Upper lobe of left lung (tissue), 6 donors: ENCODE data around the gene UBE2C. TPM values are rescaled to one million over a fixed set of nuclear protein-coding genes. Genes with fewer than 3 reads are reported as not detected.
A peak's percentile ranks its signal among the peaks of the same experiment; 100 is the strongest.

Experiments
- ATAC-seq, 2 donors: fragments of 200-7000 bp; cut with Tn5 transposase; one replicate each; pipeline ENCODE4 v1.9.1; 2022; ENCODE audit warnings: mild to moderate bottlenecking in 2 of 2, moderate library complexity in 2 of 2; ENCODE audit not compliant: low FRiP score in 2 of 2
- DNase-seq, 2 donors: peaks; one replicate each; pipeline ENCODE4 v3.0.0-alpha.2; 2019 to 2020
- H3K27ac ChIP-seq, 4 donors: fragments of 200-600 bp; sonication (generic); one replicate each; pipeline ENCODE4 v1.5.1; 2016 to 2019
- H3K27me3 ChIP-seq, 4 donors: fragments of 200-600 bp; sonication (generic); one replicate each; pipeline ENCODE4 v1.5.1; 2017 to 2019
- H3K36me3 ChIP-seq, 4 donors: fragments of 200-600 bp; sonication (generic); one replicate each; pipeline ENCODE4 v1.5.1; 2016 to 2019
- H3K4me1 ChIP-seq, 4 donors: fragments of 200-600 bp; sonication (generic); one replicate each; pipeline ENCODE4 v1.5.1; 2018 to 2019
- H3K4me3 ChIP-seq, 4 donors: fragments of 200-600 bp; sonication (generic); one replicate each; pipeline ENCODE4 v1.5.1; 2017 to 2019; ENCODE audit warnings: mild to moderate bottlenecking in 2 of 4, moderate library complexity in 1 of 4
- H3K9me3 ChIP-seq, 4 donors: fragments of 200-600 bp; sonication (generic); one replicate each; pipeline ENCODE4 v1.5.1; 2018 to 2019
- CTCF ChIP-seq, 6 experiments: fragments of 450-650 bp in 4 of 6; fragments of 200-600 bp in 2 of 6; sonication (generic) in 2 of 6; IDR thresholded peaks; one replicate each; pipeline ENCODE4 v1.5.1; 2016 to 2019; ENCODE audit warnings: antibody characterized with exemption in 6 of 6
- EP300 ChIP-seq, 4 donors: sonication (generic); formaldehyde crosslinking; IDR thresholded peaks; one replicate each; pipeline ENCODE4 v1.5.1; 2017; ENCODE audit warnings: antibody characterized with exemption in 4 of 4, control low read depth in 2 of 4
- POLR2A ChIP-seq, 4 donors: fragments of 450-650 bp; IDR thresholded peaks; one replicate each; pipeline ENCODE4 v1.5.1; 2016 to 2017; ENCODE audit warnings: antibody characterized with exemption in 4 of 4, mild to moderate bottlenecking in 2 of 4
- POLR2AphosphoS5 ChIP-seq, 2 donors: sonication (generic); formaldehyde crosslinking; IDR thresholded peaks; one replicate each; pipeline ENCODE4 v1.5.1; 2017; ENCODE audit warnings: antibody characterized with exemption in 2 of 2
- WGBS, 2 donors: methylation state at CpG; one replicate each; pipeline ENCODE4 v1.1.5; 2017 to 2018; 5-methylcytosine and 5-hydroxymethylcytosine counted together
- total RNA-seq, 6 donors: library from RNA; depleted of rRNA in 4 of 6; stranded (reverse); fragments of >200 nt in 4 of 6; gene quantifications; one replicate each; pipeline versions ENCODE4 v1.1.0 to v1.2.1, GENCODE V29; 2016 to 2021
- donor health status: DM: no; HTN: no; CAD: no; lungs with moderate emphysema.
- donor health status: DM: no; HTN: yes; CAD: no; lungs with severe emphysema.

The UBE2C gene
- total RNA-seq, 6 donors from 2014 or later: 1.1 to 12.5 (median 3.5) TPM; not detected in 2

- Histone ChIP-seq H3K36me3 (peaks cover 22 to 31% (median 30%) of the 10 kb centered on the region in 4 donors), H3K27ac (no peak overlapping the region), H3K27me3 (no peaks in the 10 kb centered on the region), H3K9me3 (no peaks in the 10 kb centered on the region), H3K4me3 (peak overlapping the region in 2 of 4 donors; percentile 66 to 67), H3K4me1 (peaks cover 13 to 21% (median 17%) of the 10 kb centered on the region in 4 donors)
- ATAC-seq (no peak), DNase-seq (no peak)
- WGBS, 2 donors: 64 to 66% methylated on average over 7 of the region's 7 CpGs
- no peak for TF ChIP-seq EP300 (IDR thresholded peaks at IDR 0.05)
- no peak for TF ChIP-seq POLR2AphosphoS5 (IDR thresholded peaks at IDR 0.05)
- no peak for TF ChIP-seq POLR2A (IDR thresholded peaks at IDR 0.05)
- no peak for TF ChIP-seq CTCF (IDR thresholded peaks at IDR 0.05)
Observed at GRCh38 chr20:45813489-45813888, 1.0 kb downstream of the UBE2C start.

GRCh38 chr20:45814314-45814713 is 1.9 kb downstream of the UBE2C start:
- Histone ChIP-seq H3K27me3 (no peaks in the 10 kb centered on the region), H3K9me3 (no peaks in the 10 kb centered on the region), H3K4me1 (peaks cover 13 to 21% (median 17%) of the 10 kb centered on the region in 4 donors), H3K4me3 (no peak overlapping the region), H3K36me3 (peaks cover 17 to 23% (median 21%) of the 10 kb centered on the region in 4 donors), H3K27ac (no peak overlapping the region)
- DNase-seq (no peak), ATAC-seq (no peak)
- 83 to 89% methylated on average over 3 of the region's 3 CpGs for WGBS, 2 donors
- TF ChIP-seq EP300 (IDR thresholded peaks at IDR 0.05) (no peak), POLR2A (IDR thresholded peaks at IDR 0.05) (no peak), POLR2AphosphoS5 (IDR thresholded peaks at IDR 0.05) (no peak), CTCF (IDR thresholded peaks at IDR 0.05) (no peak)

- peaks cover 10 to 17% (median 15%) of the 10 kb centered on the region in 4 donors for H3K4me1 ChIP-seq
- H3K36me3 ChIP-seq: no peaks in the 10 kb centered on the region
- no peak overlapping the region for H3K4me3 ChIP-seq
- WGBS, 2 donors: 91 to 97% methylated on average over 3 of the region's 3 CpGs
- TF ChIP-seq POLR2A (IDR thresholded peaks at IDR 0.05): no peak
- TF ChIP-seq CTCF (IDR thresholded peaks at IDR 0.05): no peak
- TF ChIP-seq POLR2AphosphoS5 (IDR thresholded peaks at IDR 0.05): no peak
- TF ChIP-seq EP300 (IDR thresholded peaks at IDR 0.05): no peak
- DNase-seq (no peak), ATAC-seq (no peak)
- H3K9me3 ChIP-seq: no peaks in the 10 kb centered on the region
- H3K27me3 ChIP-seq: peaks cover 0 to 1% (median 0%) of the 10 kb centered on the region in 4 donors
- H3K27ac ChIP-seq: peak overlapping the region; percentile 42 to 61 (median 52)
Observed at GRCh38 chr20:45816951-45817350, 4.5 kb downstream of the UBE2C start.

- no peak overlapping the region for H3K4me3 ChIP-seq
- no peaks in the 10 kb centered on the region for H3K9me3 ChIP-seq
- peaks cover 0 to 8% (median under 1%) of the 10 kb centered on the region in 4 donors for H3K27me3 ChIP-seq
- peak in 1 of 2 donors; percentile 38 for DNase-seq
- peak in 1 of 4 donors; percentile 27 for TF ChIP-seq EP300 (IDR thresholded peaks at IDR 0.05)
- TF ChIP-seq POLR2AphosphoS5 (IDR thresholded peaks at IDR 0.05): no peak
- TF ChIP-seq CTCF (IDR thresholded peaks at IDR 0.05): no peak
- no peaks in the 10 kb centered on the region for H3K36me3 ChIP-seq
- peaks cover 7 to 15% (median 13%) of the 10 kb centered on the region in 4 donors for H3K4me1 ChIP-seq
- peak; percentile 57 to 76 for ATAC-seq
- 32 to 50% methylated on average over 6 to 9 of the region's 9 CpGs for WGBS, 2 donors
- peak overlapping the region; percentile 42 to 61 (median 52) for H3K27ac ChIP-seq
Observed at GRCh38 chr20:45817376-45818194, 5.1 kb downstream of the UBE2C start.
